Aorta (tissue), 5 donors: ENCODE results near the gene CXorf49B. TPM values are rescaled to one million over a fixed set of nuclear protein-coding genes. Genes with fewer than 3 reads are reported as not detected.

Experiments used
- ATAC-seq: fragments of 200-7000 bp; cut with Tn5 transposase; one replicate; pipeline ENCODE4 v1.9.1; 2022; ENCODE audit warnings: moderate library complexity; ENCODE audit not compliant: low FRiP score
- DNase-seq, 2 donors: peaks; one replicate each; pipeline ENCODE4 v3.0.0-alpha.2; 2020
- H3K27ac ChIP-seq, 2 donors: one replicate each; pipeline ENCODE4 v1.5.1; 2013; ENCODE audit warnings: low read length in 2 of 2, mild to moderate bottlenecking in 2 of 2, moderate library complexity in 2 of 2, control low read depth in 1 of 2, inconsistent platforms in 1 of 2, low read depth in 1 of 2
- H3K27me3 ChIP-seq, 2 donors: one replicate each; pipeline ENCODE4 v1.6.1; 2013; ENCODE audit warnings: control low read depth in 1 of 2, low read length in 1 of 2, mild to moderate bottlenecking in 1 of 2, moderate library complexity in 1 of 2; ENCODE audit not compliant: insufficient read depth in 2 of 2, control insufficient read depth in 1 of 2
- H3K36me3 ChIP-seq, 2 donors: one replicate each; pipeline ENCODE4 v1.6.1; 2013; ENCODE audit warnings: control low read depth in 1 of 2, low read length in 1 of 2, mild to moderate bottlenecking in 1 of 2; ENCODE audit not compliant: insufficient read depth in 2 of 2, control insufficient read depth in 1 of 2
- H3K4me1 ChIP-seq, 2 donors: one replicate each; pipeline ENCODE4 v1.6.1; 2013; ENCODE audit warnings: low read length in 2 of 2, control low read depth in 1 of 2, mild to moderate bottlenecking in 1 of 2, moderate library complexity in 1 of 2; ENCODE audit not compliant: insufficient read depth in 2 of 2, control insufficient read depth in 1 of 2
- H3K4me3 ChIP-seq, 2 donors: one replicate each; pipeline ENCODE4 v1.5.1; 2013; ENCODE audit warnings: low read length in 2 of 2, control low read depth in 1 of 2, mild to moderate bottlenecking in 1 of 2
- H3K9me3 ChIP-seq: one replicate; pipeline ENCODE4 v1.6.1; 2013; ENCODE audit warnings: mild to moderate bottlenecking, low read length; ENCODE audit not compliant: control insufficient read depth
- WGBS, 2 donors: extraction: QIAGEN DNeasy Blood & Tissue Kit; methylation state at CpG; one replicate each; pipeline ENCODE4 v1.1.7; 2013; 5-methylcytosine and 5-hydroxymethylcytosine counted together
- intact Hi-C, 2 donors: fragments of 100-400 bp; cut with DNase I; formaldehyde crosslinking; loops; one replicate each; pipeline versions ENCODE4 v1.14.2 to v1.15.0; 2022
- polyA plus RNA-seq, 2 donors: library from polyadenylated mRNA; stranded (reverse); fragments of 200-250 nt; gene quantifications; one replicate each; pipeline ENCODE4 v1.2.3, GENCODE V29; 2013
- total RNA-seq, 2 donors: library from RNA; stranded (reverse); fragmentation: NEBNext Ultra II Directional; extraction: Animal tissue kit (Norgen Biotek cat#: 25700); gene quantifications; one replicate each; pipeline ENCODE4 v1.2.1, GENCODE V29; 2021
- donor health status: healthy with polysubstance abuse.
- donor health status: Bipolar disorder and iron deficiency.
- donor health status: DM: no; HTN: no; CAD: no.
- donor health status: DM: no; HTN: no; CAD: no.
- donor health status: DM: yes; HTN: yes; CAD: no.

Gene CXorf49B
- total and polyA plus RNA-seq, 4 donors: not detected

DNA sequence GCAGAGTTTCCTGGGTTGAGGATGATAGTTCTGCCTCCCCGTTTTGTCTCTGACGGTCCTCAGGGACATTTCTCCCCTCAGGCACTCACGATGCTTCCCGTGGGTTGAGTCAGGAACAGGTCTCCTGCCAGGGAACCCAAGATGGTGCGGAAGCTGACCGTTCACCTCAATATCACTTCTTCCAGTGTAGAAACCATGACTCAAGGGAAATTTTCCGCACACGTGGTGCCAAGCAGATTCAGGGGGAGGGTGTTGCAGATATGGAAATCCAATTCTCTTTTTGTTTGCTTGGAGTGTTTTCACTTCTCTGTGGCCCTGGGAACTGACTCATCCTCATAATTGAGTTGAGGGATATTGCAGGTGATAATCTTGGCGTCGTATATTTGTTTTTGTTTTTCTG is 46.7 kb downstream of the CXorf49B start:
- Histone ChIP-seq H3K27ac (no peak overlapping the region), H3K9me3 (no peaks in the 10 kb centered on the region), H3K36me3 (no peaks in the 10 kb centered on the region), H3K4me3 (no peak overlapping the region), H3K27me3 (no peaks in the 10 kb centered on the region), H3K4me1 (no peaks in the 10 kb centered on the region)
- DNase-seq (no peak), ATAC-seq (no peak)
- WGBS, 2 donors: 59 to 61% methylated on average over 10 of the region's 10 CpGs
- intact Hi-C loops: no loop called here

DNA sequence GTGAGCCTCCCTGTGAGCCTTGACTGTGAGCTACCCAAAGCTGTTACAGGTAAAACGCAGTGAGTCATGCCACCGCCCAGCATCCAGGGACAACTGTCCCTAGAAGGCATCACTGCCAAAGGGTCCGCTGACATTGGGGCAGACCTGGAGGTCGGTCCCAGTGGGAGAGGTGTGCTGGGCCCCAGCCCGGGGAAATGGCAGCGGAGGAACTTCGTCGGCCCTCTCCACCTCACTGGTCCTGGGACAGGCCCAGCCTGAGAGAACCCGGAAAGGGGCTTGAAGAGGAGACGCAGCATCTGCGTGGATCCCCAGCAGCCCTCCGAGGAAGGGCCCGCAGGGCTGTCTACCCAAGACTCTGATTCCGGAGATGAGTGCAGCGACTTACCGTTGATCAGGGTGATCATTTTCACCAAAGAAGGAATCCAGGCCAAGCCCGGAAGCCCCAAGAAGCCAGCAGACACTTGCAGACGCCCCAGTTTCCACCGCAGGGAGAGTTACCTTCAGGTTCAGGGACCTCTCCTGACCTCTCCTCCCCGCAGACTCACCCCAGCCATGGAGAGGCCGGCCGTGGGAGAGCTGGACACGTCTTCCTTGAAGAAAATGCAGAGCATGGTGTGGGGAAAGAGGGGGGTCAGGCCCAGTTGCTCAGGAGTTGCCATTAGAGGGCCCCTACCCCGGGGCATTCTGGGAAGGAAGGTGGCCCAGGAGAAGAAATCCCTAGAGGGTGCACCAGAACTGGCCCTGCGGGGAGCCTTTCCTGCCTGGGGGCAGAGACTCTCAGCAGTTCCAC is 51.2 kb downstream of the CXorf49B start:
- intact Hi-C loops: no loop called here
- no peaks in the 10 kb centered on the region for H3K36me3 ChIP-seq
- H3K4me1 ChIP-seq: no peaks in the 10 kb centered on the region
- DNase-seq: peak in 1 of 2 donors; percentile 61
- no peaks in the 10 kb centered on the region for H3K9me3 ChIP-seq
- ATAC-seq: no peak
- WGBS, 2 donors: 82 to 89% methylated on average over 25 of the region's 25 CpGs
- H3K27ac ChIP-seq: no peak overlapping the region
- no peak overlapping the region for H3K4me3 ChIP-seq
- no peaks in the 10 kb centered on the region for H3K27me3 ChIP-seq

DNA sequence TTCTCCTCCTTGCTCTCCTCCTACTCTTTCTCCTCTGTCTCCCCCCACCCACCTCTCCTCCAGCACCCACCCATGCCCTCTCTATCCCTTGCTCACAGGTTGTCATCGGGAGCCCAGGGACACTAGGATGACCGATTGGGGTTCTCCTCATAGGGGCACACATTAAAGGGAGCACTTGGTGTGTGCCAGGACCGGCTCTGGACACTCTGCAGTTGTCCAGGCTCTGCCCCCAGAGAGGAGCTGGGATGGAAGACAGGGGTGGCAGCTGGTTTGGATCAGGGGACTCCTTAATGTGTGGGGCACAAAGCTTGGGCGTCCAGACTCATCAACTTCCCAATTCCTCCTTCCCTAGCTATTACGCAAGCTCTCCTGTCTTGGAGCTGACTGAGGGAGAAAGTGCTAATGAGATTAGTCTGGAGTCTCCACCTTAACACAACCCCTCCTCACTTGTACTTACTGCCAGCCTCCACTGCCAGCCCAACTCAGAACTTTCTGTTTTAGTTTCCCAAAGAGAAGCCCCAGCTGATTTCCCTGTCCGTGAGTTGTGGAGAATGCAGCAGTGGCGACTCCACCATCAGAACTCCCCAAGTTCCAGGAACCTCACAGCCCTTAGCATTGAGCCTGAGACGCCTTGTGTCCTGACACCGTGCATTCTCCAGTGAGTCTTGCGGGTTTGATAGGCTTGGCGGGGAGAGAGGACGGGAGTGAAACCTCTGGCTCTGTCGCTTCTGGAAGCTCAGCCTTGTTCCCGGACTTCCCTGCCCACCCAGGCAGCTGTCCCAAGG is 52.2 kb downstream of the CXorf49B start:
- Histone ChIP-seq H3K27me3 (no peaks in the 10 kb centered on the region), H3K9me3 (no peaks in the 10 kb centered on the region), H3K4me1 (no peaks in the 10 kb centered on the region), H3K36me3 (no peaks in the 10 kb centered on the region), H3K4me3 (no peak overlapping the region), H3K27ac (no peak overlapping the region)
- 54 to 76% methylated on average over 14 of the region's 14 CpGs for WGBS, 2 donors
- intact Hi-C loops: no loop called here
- ATAC-seq (peak; percentile 33), DNase-seq (no peak)

DNA sequence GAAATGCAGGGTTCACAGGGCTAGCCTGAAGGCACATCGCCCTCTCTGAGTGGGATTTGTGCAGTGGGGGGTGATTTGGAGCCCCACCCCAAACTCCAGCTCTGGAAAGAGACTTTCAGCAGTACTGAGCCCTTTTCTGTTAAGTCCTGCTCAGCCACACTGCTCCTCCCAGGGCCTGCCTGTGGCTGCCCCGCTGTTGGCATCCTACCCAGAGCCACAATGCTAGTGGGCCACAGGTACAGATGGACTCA is 52.7 kb downstream of the CXorf49B start:
- intact Hi-C loops: no loop called here
- H3K36me3 ChIP-seq: no peaks in the 10 kb centered on the region
- no peak overlapping the region for H3K4me3 ChIP-seq
- DNase-seq (no peak), ATAC-seq (peak; percentile 15)
- H3K4me1 ChIP-seq: no peaks in the 10 kb centered on the region
- H3K9me3 ChIP-seq: no peaks in the 10 kb centered on the region
- 37 to 52% methylated on average over 2 of the region's 2 CpGs for WGBS, 2 donors
- H3K27me3 ChIP-seq: no peaks in the 10 kb centered on the region
- no peak overlapping the region for H3K27ac ChIP-seq

Other genes with a start within 250 kb of the CXorf49B start
- 100 to 1,000 TPM; 188 to 272 TPM for gene OGT, start 230.2 kb upstream of the CXorf49B start, total RNA-seq
- 100 to 1,000 TPM in 1 of 2 donors, 10 to 100 TPM in 1; 10.1 to 107 TPM for gene OGT, start 230.2 kb upstream of the CXorf49B start, polyA plus RNA-seq
- 1 to 10 TPM; 1.9 to 4.8 TPM for gene GCNA, start 184.9 kb upstream of the CXorf49B start, total RNA-seq
- gene GCNA, start 184.9 kb upstream of the CXorf49B start, polyA plus RNA-seq: 1 to 10 TPM in 1 of 2 donors, under 1 TPM in 1; 0.38 to 5.4 TPM
- gene CXCR3, start 144.8 kb upstream of the CXorf49B start, total RNA-seq: under 1 TPM; 0.49 to 0.69 TPM
- gene CXCR3, start 144.8 kb upstream of the CXorf49B start, polyA plus RNA-seq: under 1 TPM in 1 of 2 donors, not detected in 1; 0.50 TPM
- gene CXorf49, start 45.1 kb upstream of the CXorf49B start, total RNA-seq: not detected
- gene CXorf49, start 45.1 kb upstream of the CXorf49B start, polyA plus RNA-seq: not detected
- 10 to 100 TPM; 28.8 to 50.4 TPM for gene NHSL2, start 147.5 kb downstream of the CXorf49B start, total RNA-seq
- gene NHSL2, start 147.5 kb downstream of the CXorf49B start, polyA plus RNA-seq: 1 to 10 TPM in 1 of 2 donors, under 1 TPM in 1; 0.88 to 3.0 TPM